Activated naive CD4-positive, alpha-beta T cell treated with anti-CD3 and anti-CD28 coated beads, Interleukin-2, amount 10 ng/mL, durations not matched to agents 7 days and 5 days (primary cell): ENCODE results near the gene DNER.

Experiments
- CTCF ChIA-PET: fragments of 350-600 bp; sonication (Branson Sonifier 250); formaldehyde crosslinking; loops from one replicate; lab custom pipeline; 2021; ENCODE audit warnings: antibody characterized with exemption; lab: Charles Lee
- DNase-seq: peaks from one replicate; pipeline ENCODE4 v3.0.0-alpha.2; 2020
- H3K27ac Mint-ChIP-seq: one replicate; pipeline ENCODE4 v1.8.0; 2021; ENCODE audit warnings: mild to moderate bottlenecking, moderate library complexity, mixed read lengths
- H3K27me3 Mint-ChIP-seq: one replicate; pipeline ENCODE4 v1.8.0; 2021; ENCODE audit warnings: mild to moderate bottlenecking, mixed read lengths
- H3K36me3 Mint-ChIP-seq: one replicate; pipeline ENCODE4 v1.8.0; 2021; ENCODE audit warnings: mixed read lengths
- H3K4me1 Mint-ChIP-seq: one replicate; pipeline ENCODE4 v1.8.0; 2021; ENCODE audit warnings: mixed read lengths
- H3K4me3 Mint-ChIP-seq: one replicate; pipeline ENCODE4 v1.8.0; 2021; ENCODE audit warnings: mild to moderate bottlenecking, moderate library complexity, mixed read lengths
- H3K9me3 Mint-ChIP-seq: one replicate; pipeline ENCODE4 v1.8.0; 2021; ENCODE audit warnings: mixed read lengths

Gene DNER

DNA sequence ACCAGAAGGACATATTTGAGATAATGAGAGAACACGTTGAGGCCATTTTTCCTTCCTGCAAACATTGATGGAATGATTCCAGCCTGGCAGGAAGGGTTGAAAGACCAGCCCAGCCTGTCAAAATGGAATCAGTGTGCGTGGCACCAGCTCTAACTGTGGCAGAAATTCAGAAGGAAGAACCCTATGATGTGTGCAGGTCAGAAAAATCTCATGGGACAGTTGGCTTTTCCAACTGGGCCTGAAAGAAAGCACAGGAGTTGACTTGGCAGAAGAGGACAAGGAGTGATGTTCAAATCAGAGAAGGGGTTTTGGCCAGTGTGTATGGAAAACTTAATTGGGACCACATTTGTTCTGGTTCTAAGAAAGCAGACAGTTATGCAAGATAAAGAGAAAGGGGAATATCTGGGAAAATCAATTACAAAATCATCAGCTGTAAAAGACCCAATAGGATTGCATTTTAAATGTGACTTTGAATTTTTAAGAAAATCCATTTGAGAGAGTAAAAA lies 250.5 kb downstream of the DNER start:
- Mint-ChIP-seq H3K4me1 (no peaks in the 10 kb centered on the region), H3K27me3 (no peaks in the 10 kb centered on the region), H3K36me3 (no peaks in the 10 kb centered on the region), H3K27ac (no peak overlapping the region), H3K4me3 (no peak overlapping the region), H3K9me3 (no peaks in the 10 kb centered on the region)
- CTCF ChIA-PET: no interaction called here
- no peak for DNase-seq

DNA sequence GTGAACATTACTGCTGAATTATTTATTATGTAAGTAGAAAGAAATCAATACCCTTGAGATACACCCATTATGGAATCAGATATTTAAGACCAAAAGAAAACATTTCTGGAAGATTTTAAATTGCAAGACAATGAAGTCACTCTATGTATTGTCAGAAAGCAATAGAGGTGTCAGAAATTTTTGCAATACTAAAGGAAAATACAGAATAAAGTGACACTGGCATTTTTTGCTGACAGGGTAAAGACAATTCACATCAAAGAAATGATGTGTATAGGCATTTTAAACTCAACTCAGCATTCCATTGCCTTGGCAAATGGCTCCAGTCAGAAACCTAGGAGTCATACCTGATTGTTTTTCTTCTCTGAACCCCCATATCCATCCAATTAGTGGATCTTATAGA lies 252.2 kb downstream of the DNER start:
- no peaks in the 10 kb centered on the region for H3K27me3 Mint-ChIP-seq
- DNase-seq: no peak
- no peak overlapping the region for H3K4me3 Mint-ChIP-seq
- CTCF ChIA-PET: no interaction called here
- H3K27ac Mint-ChIP-seq: no peak overlapping the region
- no peaks in the 10 kb centered on the region for H3K9me3 Mint-ChIP-seq
- H3K36me3 Mint-ChIP-seq: no peaks in the 10 kb centered on the region
- no peaks in the 10 kb centered on the region for H3K4me1 Mint-ChIP-seq

DNA sequence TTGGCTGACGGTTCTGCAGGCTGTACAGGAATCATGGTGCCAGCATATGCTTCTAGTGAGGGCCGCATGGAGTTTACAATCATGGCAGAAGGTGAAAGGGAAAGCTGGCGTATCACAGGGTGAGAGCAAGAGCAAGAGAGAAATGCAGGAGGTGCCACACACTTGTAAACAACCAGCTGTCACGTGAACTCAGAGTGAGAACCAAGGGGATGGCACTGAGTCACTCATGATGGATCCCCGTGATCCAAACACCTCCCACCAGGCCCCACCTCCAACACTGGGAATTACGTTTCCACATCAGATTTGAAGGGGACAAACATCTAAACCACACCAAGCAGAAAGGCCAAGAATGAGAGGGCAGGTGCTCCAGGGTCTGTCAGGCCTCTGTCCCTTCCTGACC lies 258.3 kb downstream of the DNER start:
- no peaks in the 10 kb centered on the region for H3K27me3 Mint-ChIP-seq
- no peak overlapping the region for H3K27ac Mint-ChIP-seq

DNA sequence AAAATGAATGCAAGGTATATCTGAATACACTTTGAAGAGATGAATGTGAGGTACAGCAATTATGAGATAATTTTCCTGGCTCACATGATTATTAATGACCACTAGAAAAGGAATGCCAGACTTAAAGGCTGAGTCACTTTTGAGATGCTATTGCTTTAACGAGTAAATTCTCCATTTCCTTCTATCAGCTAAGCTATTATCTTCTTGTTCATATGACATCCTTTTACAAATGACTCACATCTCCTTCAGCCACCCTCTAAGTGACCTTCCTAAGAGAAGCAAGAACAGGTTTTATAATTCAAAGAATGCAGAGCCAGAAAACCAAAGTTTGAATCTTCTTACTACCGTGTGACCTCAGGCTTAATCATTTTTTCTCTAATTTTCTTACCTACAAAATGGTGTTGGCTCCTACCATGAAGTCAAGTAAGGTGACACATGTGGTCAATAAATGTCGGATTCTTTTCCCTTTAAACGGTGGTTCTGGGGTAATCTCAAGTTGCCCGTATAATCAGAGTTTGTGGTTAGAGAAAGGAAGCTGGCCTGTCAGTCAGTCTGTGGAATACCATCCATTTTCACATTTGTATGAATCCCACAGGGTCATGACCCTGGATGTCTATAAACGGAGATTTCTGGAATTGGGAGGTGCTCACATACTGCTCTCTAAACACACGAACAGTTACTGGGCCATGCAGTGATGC lies 259.3 kb downstream of the DNER start:
- no peak overlapping the region for H3K4me3 Mint-ChIP-seq
- CTCF ChIA-PET: no interaction called here
- DNase-seq: no peak
- H3K27me3 Mint-ChIP-seq: no peaks in the 10 kb centered on the region
- H3K36me3 Mint-ChIP-seq: no peaks in the 10 kb centered on the region
- no peaks in the 10 kb centered on the region for H3K4me1 Mint-ChIP-seq
- no peaks in the 10 kb centered on the region for H3K9me3 Mint-ChIP-seq
- no peak overlapping the region for H3K27ac Mint-ChIP-seq

More for the DNA sequence above, 258.3 kb downstream of the DNER start:
- no peak for DNase-seq
- no peaks in the 10 kb centered on the region for H3K9me3 Mint-ChIP-seq
- no peaks in the 10 kb centered on the region for H3K4me1 Mint-ChIP-seq
- CTCF ChIA-PET: no interaction called here
- H3K4me3 Mint-ChIP-seq: no peak overlapping the region
- no peaks in the 10 kb centered on the region for H3K36me3 Mint-ChIP-seq

DNA sequence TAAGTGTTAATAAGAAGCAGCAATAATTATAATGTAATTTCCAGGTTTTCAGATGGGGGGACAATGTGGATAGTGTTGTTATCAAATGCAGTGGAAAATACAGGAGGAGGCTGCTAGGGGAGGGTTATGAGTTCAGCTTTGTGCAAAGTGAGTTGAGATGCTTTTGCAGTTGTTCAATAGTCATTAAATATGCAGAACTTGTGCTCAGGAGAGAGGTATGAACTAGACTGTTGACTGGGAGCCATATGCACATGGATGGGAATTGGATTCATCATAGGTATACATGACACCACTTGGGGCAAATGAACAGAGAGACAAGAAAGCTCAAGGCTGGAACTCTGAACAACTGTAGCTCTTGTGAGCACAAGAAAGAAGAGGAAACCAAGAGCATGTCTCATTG lies 261.1 kb downstream of the DNER start:
- H3K4me1 Mint-ChIP-seq: no peaks in the 10 kb centered on the region
- no peak for DNase-seq
- H3K27me3 Mint-ChIP-seq: no peaks in the 10 kb centered on the region
- H3K4me3 Mint-ChIP-seq: no peak overlapping the region
- no peaks in the 10 kb centered on the region for H3K9me3 Mint-ChIP-seq
- no peaks in the 10 kb centered on the region for H3K36me3 Mint-ChIP-seq
- CTCF ChIA-PET: no interaction called here
- no peak overlapping the region for H3K27ac Mint-ChIP-seq

DNA sequence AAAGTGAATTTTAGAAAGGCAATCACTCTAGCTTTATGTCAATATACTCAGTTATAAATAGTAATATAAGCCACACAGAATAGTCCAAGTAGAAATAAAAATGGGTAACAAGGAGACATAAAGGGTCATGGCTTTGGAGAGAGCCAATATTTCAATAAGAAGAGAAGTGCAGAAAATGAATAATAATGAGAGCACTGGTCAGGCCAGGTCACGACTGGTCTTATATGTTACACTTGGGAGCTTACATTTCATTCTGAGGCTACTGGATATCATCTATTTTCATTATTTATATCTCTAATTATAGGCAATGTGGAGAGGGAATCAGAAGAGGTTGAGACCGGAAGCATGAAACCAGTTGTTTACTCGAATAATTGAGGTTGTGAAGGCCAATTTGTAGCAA lies 262.5 kb downstream of the DNER start:
- CTCF ChIA-PET: no interaction called here
- DNase-seq: no peak
- H3K36me3 Mint-ChIP-seq: no peaks in the 10 kb centered on the region
- H3K9me3 Mint-ChIP-seq: no peaks in the 10 kb centered on the region
- no peaks in the 10 kb centered on the region for H3K4me1 Mint-ChIP-seq
- H3K4me3 Mint-ChIP-seq: no peak overlapping the region
- H3K27me3 Mint-ChIP-seq: no peaks in the 10 kb centered on the region
- no peak overlapping the region for H3K27ac Mint-ChIP-seq

DNA sequence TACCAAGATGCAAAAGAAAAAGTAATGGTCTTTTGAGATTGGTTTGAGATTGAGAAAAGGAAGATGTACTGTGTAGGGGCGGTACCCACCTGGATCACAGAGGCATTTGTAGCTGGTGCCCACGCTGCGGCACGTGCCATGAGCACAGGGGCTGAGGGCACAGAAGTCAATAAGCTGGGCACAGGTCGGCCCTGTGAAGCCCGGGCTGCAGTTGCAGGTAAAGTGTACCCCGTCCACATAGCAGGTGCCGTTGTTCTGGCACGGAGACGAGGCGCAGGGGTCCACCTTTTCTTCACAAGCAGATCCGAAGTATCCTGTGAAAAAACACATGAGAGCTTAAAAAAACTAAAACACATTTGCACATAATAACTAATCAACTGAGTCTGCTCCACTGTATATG lies 267.1 kb downstream of the DNER start:
- CTCF ChIA-PET: no interaction called here
- no peaks in the 10 kb centered on the region for H3K36me3 Mint-ChIP-seq

DNA sequence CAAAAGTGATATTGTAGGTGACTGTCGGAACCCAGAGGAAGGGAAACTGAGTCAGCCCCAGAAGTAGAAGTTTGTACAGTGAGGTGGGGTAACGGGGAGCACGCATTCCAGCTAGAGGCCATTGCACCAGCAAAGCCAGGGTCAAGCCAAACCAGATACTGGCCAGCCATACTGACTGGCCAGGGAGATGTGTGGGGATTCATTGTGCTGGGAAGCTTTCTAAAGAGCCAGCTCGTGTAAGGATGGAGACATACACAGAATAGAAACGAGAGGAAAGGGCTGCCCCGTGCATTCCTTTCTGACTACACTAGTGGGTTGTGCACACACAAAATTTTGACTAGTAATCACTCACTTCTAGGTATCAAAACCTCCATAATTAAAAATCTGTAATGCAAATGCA lies 268.0 kb downstream of the DNER start:
- no peaks in the 10 kb centered on the region for H3K4me1 Mint-ChIP-seq
- H3K27me3 Mint-ChIP-seq: no peaks in the 10 kb centered on the region
- DNase-seq: no peak
- no peak overlapping the region for H3K27ac Mint-ChIP-seq
- CTCF ChIA-PET: no interaction called here
- H3K4me3 Mint-ChIP-seq: no peak overlapping the region
- H3K9me3 Mint-ChIP-seq: no peaks in the 10 kb centered on the region
- no peaks in the 10 kb centered on the region for H3K36me3 Mint-ChIP-seq

More for the DNA sequence above, 267.1 kb downstream of the DNER start:
- Mint-ChIP-seq H3K4me3 (no peak overlapping the region), H3K9me3 (no peaks in the 10 kb centered on the region), H3K4me1 (no peaks in the 10 kb centered on the region), H3K27ac (no peak overlapping the region), H3K27me3 (no peaks in the 10 kb centered on the region)
- DNase-seq: no peak

DNA sequence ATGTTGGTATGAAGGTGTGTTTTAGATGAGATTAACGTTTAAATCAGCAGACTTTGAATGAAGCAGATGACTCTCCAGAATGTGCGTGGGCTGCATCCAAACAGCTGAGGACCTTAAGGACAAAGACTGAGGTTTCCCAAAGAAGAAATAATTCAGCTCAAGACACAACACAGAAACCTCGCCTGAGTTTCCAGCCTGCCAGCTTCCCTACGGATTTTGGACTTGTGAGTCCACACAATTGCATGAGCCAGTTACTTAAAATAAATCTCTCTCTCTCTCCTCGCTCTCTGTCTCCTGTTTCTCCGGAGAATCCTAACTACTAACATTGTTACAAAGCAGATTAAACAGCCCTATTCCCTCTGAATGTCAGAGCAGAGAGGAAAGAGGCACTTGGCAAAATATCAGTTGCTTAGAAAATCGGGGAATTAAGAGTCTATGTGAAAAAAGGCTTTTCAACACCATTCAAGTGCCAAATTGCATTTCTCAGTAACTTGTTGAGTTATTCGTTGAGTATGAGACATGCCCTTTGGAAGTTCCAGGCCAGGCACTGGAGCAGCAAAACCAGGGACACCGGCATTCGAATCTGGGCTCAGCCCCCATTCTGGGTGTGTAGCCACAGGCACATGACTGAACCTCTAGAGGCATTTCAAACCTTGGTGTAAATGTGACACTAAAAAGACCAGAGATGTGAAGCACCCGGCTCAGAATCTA lies 268.7 kb downstream of the DNER start:
- CTCF ChIA-PET: no interaction called here
- DNase-seq: no peak
- Mint-ChIP-seq H3K9me3 (no peaks in the 10 kb centered on the region), H3K4me1 (no peaks in the 10 kb centered on the region), H3K36me3 (no peaks in the 10 kb centered on the region), H3K27me3 (no peaks in the 10 kb centered on the region), H3K4me3 (no peak overlapping the region), H3K27ac (no peak overlapping the region)

DNA sequence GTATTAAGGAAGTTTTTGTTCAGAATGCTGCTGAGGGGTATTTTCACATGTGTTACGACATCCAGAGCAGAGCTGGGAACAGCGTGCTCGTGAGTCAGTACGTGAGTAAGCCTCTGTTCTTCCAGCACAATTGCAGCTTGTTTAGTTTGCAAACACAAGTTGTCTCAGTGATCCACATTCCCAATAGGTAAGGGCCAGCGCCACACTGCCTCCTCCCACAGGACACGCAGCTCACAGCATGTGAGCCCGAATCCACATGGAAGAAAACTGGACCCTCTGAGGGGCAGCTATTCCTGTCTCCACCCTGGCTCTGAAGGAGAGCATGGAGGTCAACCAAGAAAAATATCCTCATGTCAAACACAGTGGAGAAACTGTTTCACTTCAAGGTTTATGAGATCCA lies 269.3 kb downstream of the DNER start:
- Mint-ChIP-seq H3K27ac (no peak overlapping the region), H3K4me3 (no peak overlapping the region), H3K36me3 (no peaks in the 10 kb centered on the region), H3K4me1 (no peaks in the 10 kb centered on the region), H3K9me3 (no peaks in the 10 kb centered on the region), H3K27me3 (no peaks in the 10 kb centered on the region)
- no peak for DNase-seq
- CTCF ChIA-PET: no interaction called here

DNA sequence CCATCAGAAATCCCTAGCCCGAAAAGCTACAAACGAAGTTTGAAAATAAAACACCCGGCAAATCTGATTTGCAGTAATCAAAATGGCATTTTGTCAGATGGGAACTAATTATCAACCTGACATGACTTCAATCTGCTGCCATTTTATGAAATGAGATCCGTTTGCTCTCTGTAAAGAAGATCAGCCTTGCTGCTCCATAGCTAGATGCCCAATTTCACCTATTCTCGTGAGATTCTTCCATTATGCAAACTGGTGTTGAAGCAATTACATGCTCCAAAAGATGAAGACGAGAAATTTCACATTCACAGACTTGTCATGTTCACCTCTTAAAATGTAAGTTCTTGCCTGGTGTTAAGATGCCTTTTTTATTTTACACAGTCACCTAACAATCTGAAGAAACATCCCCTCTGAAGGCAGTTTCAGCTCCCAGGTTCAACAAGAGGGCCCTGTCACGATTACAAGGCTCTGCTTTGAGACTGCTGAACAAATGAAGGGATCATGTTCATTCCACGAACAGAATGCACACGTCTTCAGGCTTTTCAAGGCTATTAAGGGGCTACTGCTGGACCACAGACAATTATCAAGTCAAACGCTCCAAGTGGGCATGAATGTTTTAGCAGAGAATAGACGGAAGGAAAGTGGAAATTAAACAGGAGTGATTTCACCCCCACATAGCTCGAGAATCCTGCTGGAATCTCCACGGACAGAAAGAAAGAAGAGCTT lies 270.6 kb downstream of the DNER start:
- Mint-ChIP-seq H3K4me3 (no peak overlapping the region), H3K36me3 (no peaks in the 10 kb centered on the region), H3K27me3 (no peaks in the 10 kb centered on the region), H3K4me1 (no peaks in the 10 kb centered on the region), H3K9me3 (no peaks in the 10 kb centered on the region), H3K27ac (no peak overlapping the region)
- DNase-seq: no peak
- CTCF ChIA-PET: no interaction called here

DNA sequence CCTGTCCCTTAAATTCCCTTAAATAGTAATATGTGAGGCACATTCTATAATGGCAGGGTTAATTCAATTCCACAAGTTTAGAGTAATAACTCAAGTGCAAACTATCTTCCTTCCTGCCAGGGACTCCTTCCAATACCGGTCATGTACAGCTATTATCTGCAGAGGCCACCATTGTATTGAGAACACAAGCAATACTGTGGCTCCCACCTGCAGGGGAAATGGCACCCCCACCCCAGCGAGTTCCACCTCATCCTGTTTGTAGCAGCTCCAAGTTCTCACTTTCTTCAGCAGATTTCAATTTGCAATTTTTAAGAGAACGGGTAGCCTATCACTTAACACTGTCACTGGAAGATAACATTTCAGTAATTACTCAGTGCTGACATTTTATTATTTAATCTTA lies 271.2 kb downstream of the DNER start:
- Mint-ChIP-seq H3K27me3 (no peaks in the 10 kb centered on the region), H3K4me3 (no peak overlapping the region), H3K27ac (no peak overlapping the region), H3K36me3 (no peaks in the 10 kb centered on the region), H3K4me1 (no peaks in the 10 kb centered on the region), H3K9me3 (no peaks in the 10 kb centered on the region)
- no peak for DNase-seq
- CTCF ChIA-PET: no interaction called here

DNA sequence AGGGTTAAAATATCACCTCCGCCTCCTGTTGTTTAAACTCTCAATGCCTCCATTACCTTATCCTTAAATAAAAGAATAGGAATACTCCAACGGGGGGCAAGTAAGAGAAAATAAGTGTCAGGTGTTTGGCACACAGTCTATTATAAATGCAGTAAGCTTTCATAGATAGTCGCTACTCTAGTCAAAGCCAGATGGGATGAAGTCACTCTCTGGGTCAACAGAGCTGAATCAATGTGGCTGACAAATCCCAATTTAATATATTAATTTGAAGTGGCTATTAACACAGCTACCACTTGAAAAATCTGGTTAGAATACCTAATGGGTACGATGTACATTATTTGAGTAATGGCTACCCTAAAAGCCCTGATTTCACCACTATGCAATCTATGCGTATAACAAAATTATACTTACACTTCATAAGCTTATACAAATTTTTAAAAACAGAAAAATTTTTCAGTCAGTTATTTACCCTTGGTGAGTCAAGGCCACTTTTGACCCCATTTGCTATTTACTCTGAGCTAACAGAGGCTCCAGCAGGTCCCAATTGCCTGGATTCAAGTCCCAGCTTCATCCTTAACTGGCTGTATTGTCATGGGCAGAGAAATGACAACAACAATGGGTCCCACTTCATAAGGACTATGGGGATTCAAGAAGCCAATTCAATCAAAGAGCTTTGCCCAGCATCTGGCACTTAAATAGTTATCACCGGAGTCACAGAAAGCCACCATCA lies 275.8 kb downstream of the DNER start:
- Mint-ChIP-seq H3K4me3 (no peak overlapping the region), H3K36me3 (no peaks in the 10 kb centered on the region), H3K27ac (no peak overlapping the region), H3K9me3 (no peaks in the 10 kb centered on the region), H3K4me1 (no peaks in the 10 kb centered on the region), H3K27me3 (no peaks in the 10 kb centered on the region)
- DNase-seq: no peak
- CTCF ChIA-PET: no interaction called here

DNA sequence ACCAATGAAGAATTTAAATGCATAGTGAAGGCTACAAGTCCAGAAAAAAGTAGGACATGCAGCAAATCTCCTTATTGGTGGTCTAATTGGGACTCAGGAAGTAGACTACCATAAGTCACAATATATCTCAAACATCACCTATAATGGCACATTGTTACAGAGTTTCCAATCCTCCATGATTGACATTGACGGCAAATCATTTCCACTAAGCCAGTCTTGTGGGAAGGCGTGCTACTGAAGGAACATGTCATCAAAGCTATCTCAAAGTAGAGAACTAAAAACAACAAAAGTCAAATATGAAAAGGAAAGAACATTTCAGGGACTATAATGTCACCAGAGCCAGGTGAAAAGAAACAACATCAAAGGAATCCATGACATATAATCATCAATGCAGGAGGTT lies 276.9 kb downstream of the DNER start:
- no peak overlapping the region for H3K27ac Mint-ChIP-seq
- H3K9me3 Mint-ChIP-seq: no peaks in the 10 kb centered on the region
- no peak overlapping the region for H3K4me3 Mint-ChIP-seq
- CTCF ChIA-PET: no interaction called here
- no peaks in the 10 kb centered on the region for H3K36me3 Mint-ChIP-seq
- no peaks in the 10 kb centered on the region for H3K27me3 Mint-ChIP-seq
- DNase-seq: no peak
- no peaks in the 10 kb centered on the region for H3K4me1 Mint-ChIP-seq
